A673 (cell line): ENCODE results near the gene FASTKD3.

Experiments used
- CTCF ChIP-seq: fragments of 300-800, 200-600 bp; sonication (generic); conservative IDR thresholded peaks from 2 replicates; pipeline ENCODE4 v1.5.1; 2017; ENCODE audit warnings: low read depth, mild to moderate bottlenecking, antibody characterized with exemption, low read length, moderate library complexity, mixed read lengths
- EZH2 ChIP-seq: fragments of 200-600 bp; sonication (generic); IDR thresholded peaks from 2 replicates; pipeline ENCODE4 v1.6.1; 2017; ENCODE audit warnings: borderline replicate concordance, low read depth, mild to moderate bottlenecking, mixed read lengths, antibody characterized with exemption, low read length; ENCODE audit not compliant: poor library complexity, severe bottlenecking

- TF ChIP-seq CTCF = no peak
- TF ChIP-seq EZH2 = no peak
Observed at GRCh38 chr5:7851240-7851592, 17.6 kb downstream of the FASTKD3 start.
